SK-N-SH treated with all-trans-retinoic acid at 6 μM for 48 hours (cell line): Measurements from ENCODE around the gene PRDM7.

Experiments
- ATAC-seq: fragments of 200-7000 bp; cut with Tn5 transposase; 3 replicates; pipeline ENCODE4 v1.9.1; 2020; ENCODE audit warnings: mild to moderate bottlenecking, moderate library complexity
- ARNTL ChIP-seq: fragments of 450-650 bp; formaldehyde crosslinking; IDR thresholded peaks from 2 replicates; pipeline ENCODE4 v1.5.0; 2020; ENCODE audit warnings: low read depth, mild to moderate bottlenecking, moderate library complexity, borderline replicate concordance
- CREB5 ChIP-seq: fragments of 250-450 bp; sonication (Bioruptor Pico); IDR thresholded peaks from 2 replicates; pipeline ENCODE4 v1.5.1; 2020; ENCODE audit warnings: low read depth, mild to moderate bottlenecking, moderate library complexity
- CSDC2 ChIP-seq: fragments of 250-450 bp; sonication (Bioruptor Pico); IDR thresholded peaks from 2 replicates; pipeline ENCODE4 v1.5.0; 2020; ENCODE audit warnings: mild to moderate bottlenecking, moderate library complexity
- CSRNP3 ChIP-seq: fragments of 250-450 bp; sonication (Bioruptor Pico); IDR thresholded peaks from 2 replicates; pipeline ENCODE4 v1.5.1; 2021; ENCODE audit warnings: mild to moderate bottlenecking, moderate library complexity
- ESRRG ChIP-seq: fragments of 250-450 bp; sonication (Bioruptor Pico); IDR thresholded peaks from 2 replicates; pipeline ENCODE4 v1.6.1; 2021; ENCODE audit warnings: mild to moderate bottlenecking
- GLIS3 ChIP-seq: fragments of 250-450 bp; sonication (Bioruptor Pico); IDR thresholded peaks from 2 replicates; pipeline ENCODE4 v1.5.0; 2020; ENCODE audit warnings: mild to moderate bottlenecking, moderate library complexity
- OSR1 ChIP-seq: fragments of 250-450 bp; sonication (Bioruptor Pico); IDR thresholded peaks from 2 replicates; pipeline ENCODE4 v1.8.0; 2022; ENCODE audit warnings: moderate library complexity, mild to moderate bottlenecking, inconsistent platforms
- PATZ1 ChIP-seq: fragments of 250-450 bp; sonication (Bioruptor Pico); IDR thresholded peaks from 2 replicates; pipeline ENCODE4 v1.8.0; 2020; ENCODE audit warnings: mild to moderate bottlenecking, moderate library complexity, borderline replicate concordance
- POU6F1 ChIP-seq: fragments of 250-450 bp; sonication (Bioruptor Pico); IDR thresholded peaks from 2 replicates; pipeline ENCODE4 v1.8.0; 2021; ENCODE audit warnings: low read depth, mild to moderate bottlenecking, moderate library complexity, borderline replicate concordance
- RARB ChIP-seq: fragments of 250-450 bp; sonication (Bioruptor Pico); IDR thresholded peaks from 2 replicates; pipeline ENCODE4 v1.8.0; 2021; ENCODE audit warnings: mild to moderate bottlenecking, moderate library complexity
- SNAI2 ChIP-seq: fragments of 250-450 bp; sonication (Bioruptor Pico); IDR thresholded peaks from 2 replicates; pipeline ENCODE4 v1.5.0; 2020; ENCODE audit warnings: mild to moderate bottlenecking, moderate library complexity
- TCF4 ChIP-seq: fragments of 250-450 bp; sonication (Bioruptor Pico); IDR thresholded peaks from 2 replicates; pipeline ENCODE4 v1.8.0; 2021; ENCODE audit warnings: mild to moderate bottlenecking, moderate library complexity, borderline replicate concordance
- TSHZ2 ChIP-seq: fragments of 250-450 bp; sonication (Bioruptor Pico); IDR thresholded peaks from 2 replicates; pipeline ENCODE4 v1.5.0; 2020; ENCODE audit warnings: mild to moderate bottlenecking, moderate library complexity
- ZFP3 ChIP-seq: fragments of 250-450 bp; sonication (Bioruptor Pico); IDR thresholded peaks from 2 replicates; pipeline ENCODE4 v1.5.0; 2020; ENCODE audit warnings: mild to moderate bottlenecking, moderate library complexity
- ZFP30 ChIP-seq: fragments of 450-650 bp; formaldehyde crosslinking; IDR thresholded peaks from 2 replicates; pipeline ENCODE4 v1.5.0; 2022; ENCODE audit warnings: mild to moderate bottlenecking, moderate library complexity
- ZNF565 ChIP-seq: fragments of 450-650 bp; formaldehyde crosslinking; conservative IDR thresholded peaks from 2 replicates; pipeline ENCODE4 v1.5.0; 2020; ENCODE audit warnings: low read depth, mild to moderate bottlenecking, moderate library complexity
- ZNF70 ChIP-seq: fragments of 450-650 bp; formaldehyde crosslinking; IDR thresholded peaks from 2 replicates; pipeline ENCODE4 v1.5.0; 2020; ENCODE audit warnings: mild to moderate bottlenecking, moderate library complexity
- ZNF8 ChIP-seq: fragments of 450-650 bp; formaldehyde crosslinking; IDR thresholded peaks from 2 replicates; pipeline ENCODE4 v1.5.0; 2020; ENCODE audit warnings: mild to moderate bottlenecking, moderate library complexity

The PRDM7 gene

GRCh38 chr16:90037276-90037675 lies 39.9 kb downstream of the PRDM7 start:
- no peak for ATAC-seq
- TF ChIP-seq ARNTL (CRISPR knock-in tag) (no peak), CREB5 (no peak), CSDC2 (CRISPR knock-in tag) (no peak), ZNF70 (CRISPR knock-in tag) (no peak), TCF4 (no peak), CSRNP3 (CRISPR knock-in tag) (no peak), ZFP30 (CRISPR knock-in tag) (no peak), TSHZ2 (CRISPR knock-in tag) (no peak), ESRRG (CRISPR knock-in tag) (no peak), ZNF565 (no peak), GLIS3 (CRISPR knock-in tag) (no peak), POU6F1 (CRISPR knock-in tag) (no peak), ZNF8 (CRISPR knock-in tag) (no peak), RARB (CRISPR knock-in tag) (no peak), ZFP3 (CRISPR knock-in tag) (no peak), SNAI2 (CRISPR knock-in tag) (no peak), PATZ1 (CRISPR knock-in tag) (no peak), OSR1 (no peak)

GRCh38 chr16:90035902-90036301 lies 41.2 kb downstream of the PRDM7 start:
- no peak for ATAC-seq
- TF ChIP-seq ZFP3 (CRISPR knock-in tag) (no peak), ZNF70 (CRISPR knock-in tag) (no peak), CSDC2 (CRISPR knock-in tag) (no peak), GLIS3 (CRISPR knock-in tag) (no peak), PATZ1 (CRISPR knock-in tag) (no peak), CSRNP3 (CRISPR knock-in tag) (no peak)
